Ishikawa (cell line): ENCODE data around the gene OLFML2A.

ENCODE experiments used
- CREB1 ChIP-seq: IDR thresholded peaks from 2 replicates; pipeline ENCODE4 v1.6.1; 2012; ENCODE audit warnings: low read depth
- TEAD4 ChIP-seq: IDR thresholded peaks from 2 replicates; pipeline ENCODE4 v1.6.1; 2012

DNA sequence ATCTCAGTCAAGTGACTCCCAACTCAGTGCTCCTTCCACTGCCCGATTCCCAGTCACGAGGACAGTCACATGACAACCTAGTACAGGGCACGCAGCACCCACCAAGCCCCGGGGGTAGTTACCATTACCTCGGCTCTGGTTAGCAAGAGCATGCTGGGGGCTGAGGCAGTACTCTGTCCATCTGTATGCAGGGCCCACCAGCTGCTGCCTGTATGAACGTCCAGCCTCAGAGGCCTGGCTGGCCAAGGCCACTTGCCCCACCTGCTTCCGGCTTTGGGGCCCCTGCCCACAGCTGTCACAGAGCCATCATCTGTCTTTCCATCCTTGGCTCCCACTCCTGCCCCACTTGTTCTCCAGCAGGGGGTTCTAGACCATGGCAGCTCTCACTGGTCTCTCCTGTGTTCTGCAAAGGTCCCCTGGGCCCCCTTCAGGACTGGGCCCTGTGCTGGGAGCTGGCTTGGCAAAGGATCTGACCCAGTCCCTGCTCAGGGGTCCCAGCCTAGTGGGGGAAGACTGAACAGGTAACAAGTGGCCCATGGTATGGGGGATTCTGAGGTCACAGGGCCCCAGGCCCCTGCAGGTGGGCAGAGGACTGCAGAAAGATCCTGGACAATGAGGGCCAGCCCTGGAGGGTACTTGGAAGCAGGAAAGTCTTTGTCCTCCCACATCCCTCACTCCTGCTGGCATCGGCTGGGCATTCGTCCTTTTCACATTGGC, 81.6 kb downstream of the OLFML2A start:
- TF ChIP-seq TEAD4 (no peak), CREB1 (no peak)
